CD4-positive, CD25-positive, alpha-beta regulatory T cell (primary cell): ENCODE results near the gene GPR142. TPM values are rescaled to one million over a fixed set of nuclear protein-coding genes. Genes with fewer than 3 reads are reported as not detected.

Source experiments
- ATAC-seq, 2 donors: fragments of 150-1000 bp; cut with Tn5 transposase; one replicate each; pipeline ENCODE4 v1.10.0; 2021; ENCODE audit warnings: low read depth in 2 of 2, moderate number of reproducible peaks in 2 of 2, moderate library complexity in 1 of 2
- DNase-seq, 3 donors: peaks; one replicate each; pipeline versions ENCODE4 v3.0.0 to v3.0.0-alpha.2; 2012 to 2022; ENCODE audit warnings: mixed read lengths in 1 of 3
- H3K27ac ChIP-seq: one replicate; pipeline ENCODE4 v1.7.0; 2013; ENCODE audit warnings: mild to moderate bottlenecking, low read length; ENCODE audit not compliant: insufficient read depth, poor library complexity, severe bottlenecking
- H3K27me3 ChIP-seq: one replicate; pipeline ENCODE4 v1.7.0; 2013; ENCODE audit warnings: low read length; ENCODE audit not compliant: control insufficient read depth, insufficient read depth
- H3K36me3 ChIP-seq: one replicate; pipeline ENCODE4 v1.7.0; 2013; ENCODE audit warnings: mild to moderate bottlenecking, low read length, moderate library complexity; ENCODE audit not compliant: control insufficient read depth, insufficient read depth
- H3K4me1 ChIP-seq: 2 replicates; pipeline ENCODE4 v1.7.0; 2013; ENCODE audit warnings: mild to moderate bottlenecking, low read length; ENCODE audit not compliant: insufficient read depth, control insufficient read depth, poor library complexity, severe bottlenecking
- H3K4me3 ChIP-seq: one replicate; pipeline ENCODE4 v1.7.0; 2013; ENCODE audit warnings: low read depth, mild to moderate bottlenecking, low read length, moderate library complexity
- H3K9me3 ChIP-seq, 2 experiments: 1 replicate in 1 of 2; 2 replicates in 1 of 2; pipeline ENCODE4 v1.7.0; 2013; ENCODE audit warnings: low read length in 2 of 2, mild to moderate bottlenecking in 1 of 2, moderate library complexity in 1 of 2; ENCODE audit not compliant: control insufficient read depth in 2 of 2
- H3K27ac Mint-ChIP-seq, 3 donors: one replicate each; pipeline ENCODE4 v1.8.0; 2020 to 2022; ENCODE audit warnings: mild to moderate bottlenecking in 3 of 3, mixed read lengths in 3 of 3, moderate library complexity in 2 of 3
- H3K27me3 Mint-ChIP-seq: one replicate; pipeline ENCODE4 v1.8.0; 2022; ENCODE audit warnings: mild to moderate bottlenecking, mixed read lengths
- H3K36me3 Mint-ChIP-seq: one replicate; pipeline ENCODE4 v1.8.0; 2020; ENCODE audit warnings: mixed read lengths
- H3K4me1 Mint-ChIP-seq, 4 donors: one replicate each; pipeline ENCODE4 v1.8.0; 2020 to 2022; ENCODE audit warnings: mixed read lengths in 4 of 4, mild to moderate bottlenecking in 1 of 4
- H3K4me3 Mint-ChIP-seq, 4 donors: one replicate each; pipeline ENCODE4 v1.8.0; 2020 to 2022; ENCODE audit warnings: mild to moderate bottlenecking in 4 of 4, mixed read lengths in 4 of 4, moderate library complexity in 3 of 4
- H3K9me3 Mint-ChIP-seq, 7 donors: one replicate each; pipeline ENCODE4 v1.8.0; 2020 to 2022; ENCODE audit warnings: mixed read lengths in 7 of 7, mild to moderate bottlenecking in 3 of 7, moderate library complexity in 2 of 7
- polyA plus RNA-seq, 4 donors: library from polyadenylated mRNA; unstranded; fragments of 300-500 nt; fragmentation: Illumina TruSeq; gene quantifications; one replicate each; pipeline ENCODE4 v1.2.3, GENCODE V29; 2021
- total RNA-seq: library from RNA; stranded (reverse); gene quantifications from one replicate; pipeline ENCODE4 v1.2.3, GENCODE V29; 2022

The GPR142 gene
- total and polyA plus RNA-seq, 5 donors from 2014 or later, result not detected

GRCh38 chr17:74385201-74385600, 17.9 kb downstream of the GPR142 start:
- no peak overlapping the region for H3K27ac ChIP-seq
- no peaks in the 10 kb centered on the region for H3K27me3 ChIP-seq
- no peaks in the 10 kb centered on the region for H3K36me3 ChIP-seq
- H3K36me3 Mint-ChIP-seq, result no peaks in the 10 kb centered on the region
- H3K9me3 Mint-ChIP-seq, result no peaks in the 10 kb centered on the region
- ATAC-seq (no peak), DNase-seq (no peak)
- no peak overlapping the region for H3K27ac Mint-ChIP-seq
- no peaks in the 10 kb centered on the region for H3K4me1 ChIP-seq
- peaks cover 7% of the 10 kb centered on the region for H3K27me3 Mint-ChIP-seq
- H3K4me3 Mint-ChIP-seq, result no peak overlapping the region
- peaks cover 0 to 3% (median 0%) of the 10 kb centered on the region in 4 donors for H3K4me1 Mint-ChIP-seq
- no peak overlapping the region for H3K4me3 ChIP-seq
- no peaks in the 10 kb centered on the region for H3K9me3 ChIP-seq

DNA sequence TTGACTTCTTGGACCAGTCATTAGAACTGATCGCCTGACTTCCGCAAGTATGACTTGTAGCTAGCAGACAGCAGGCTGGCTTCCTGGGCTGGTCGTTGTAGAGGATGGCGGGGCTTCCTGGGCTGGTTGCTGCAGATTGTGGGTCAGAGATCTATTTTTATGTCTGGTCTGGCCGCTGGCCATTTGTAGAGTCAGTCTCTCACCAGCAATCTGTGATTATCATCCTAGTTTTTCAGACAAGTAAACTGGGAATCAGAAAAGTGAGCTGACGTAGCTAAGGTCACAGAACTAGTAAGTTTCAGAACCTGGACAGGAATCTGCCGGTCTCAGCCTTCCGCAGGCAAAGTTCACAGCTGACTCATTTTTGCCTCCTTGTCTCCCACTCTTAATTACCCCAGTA, 19.1 kb downstream of the GPR142 start:
- H3K9me3 Mint-ChIP-seq, result no peaks in the 10 kb centered on the region
- no peaks in the 10 kb centered on the region for H3K36me3 Mint-ChIP-seq
- Histone ChIP-seq H3K9me3 (no peaks in the 10 kb centered on the region), H3K36me3 (no peaks in the 10 kb centered on the region), H3K27me3 (no peaks in the 10 kb centered on the region), H3K4me1 (no peaks in the 10 kb centered on the region), H3K4me3 (no peak overlapping the region), H3K27ac (no peak overlapping the region)
- H3K27ac Mint-ChIP-seq, result no peak overlapping the region
- no peak for DNase-seq
- H3K27me3 Mint-ChIP-seq, result peaks cover 14% of the 10 kb centered on the region
- no peak for ATAC-seq
- H3K4me3 Mint-ChIP-seq, result no peak overlapping the region
- no peaks in the 10 kb centered on the region for H3K4me1 Mint-ChIP-seq

DNA sequence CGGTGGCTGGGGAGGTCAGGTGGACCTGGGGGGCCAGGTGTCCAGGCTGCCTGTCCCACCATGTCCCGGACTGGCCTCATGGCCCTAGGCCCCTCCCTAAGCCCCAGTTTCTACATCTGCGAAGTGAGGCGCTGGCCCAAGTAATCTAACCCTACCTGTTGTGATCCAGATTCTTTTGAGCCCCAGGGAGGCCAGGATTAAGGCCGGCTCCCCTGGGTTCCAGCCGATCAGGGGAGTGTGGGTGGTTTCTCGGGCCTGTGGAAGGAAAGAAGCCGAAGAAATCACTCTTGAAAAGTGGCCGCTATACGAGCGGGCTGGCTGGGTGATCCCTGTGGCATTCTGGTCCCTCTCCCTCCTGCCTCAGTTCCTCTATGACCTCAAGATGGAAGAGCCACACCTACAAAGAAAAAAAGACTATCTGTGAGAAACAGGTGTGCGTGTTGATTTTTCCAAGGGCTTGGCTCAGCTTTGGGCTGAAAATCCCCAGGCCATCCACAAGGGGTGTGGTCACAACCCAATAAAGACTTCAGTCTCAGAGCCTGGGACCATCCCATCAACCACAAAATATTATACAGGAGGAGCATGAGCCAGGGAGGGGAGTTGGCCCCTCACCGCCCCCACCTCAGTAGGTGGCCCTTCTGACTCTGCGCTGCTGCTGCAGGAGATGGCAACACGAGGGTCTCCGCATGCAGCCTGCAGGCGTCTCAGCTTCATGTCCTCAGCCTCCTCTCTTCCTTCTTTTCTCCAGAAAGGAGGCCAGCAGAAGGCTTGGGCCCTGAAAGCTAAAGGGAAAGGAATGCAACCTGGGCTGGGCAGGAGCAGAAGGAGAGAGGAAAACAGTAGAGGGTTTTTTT, 20.3 kb downstream of the GPR142 start:
- Histone ChIP-seq H3K36me3 (no peaks in the 10 kb centered on the region), H3K27ac (no peak overlapping the region), H3K9me3 (no peaks in the 10 kb centered on the region), H3K4me1 (no peaks in the 10 kb centered on the region), H3K27me3 (no peaks in the 10 kb centered on the region), H3K4me3 (no peak overlapping the region)
- Mint-ChIP-seq H3K27me3 (peaks cover 17% of the 10 kb centered on the region), H3K4me3 (peak overlapping the region in 1 of 4 donors; percentile 51), H3K9me3 (no peaks in the 10 kb centered on the region), H3K4me1 (no peaks in the 10 kb centered on the region), H3K27ac (no peak overlapping the region), H3K36me3 (no peaks in the 10 kb centered on the region)
- ATAC-seq (no peak), DNase-seq (no peak)

DNA sequence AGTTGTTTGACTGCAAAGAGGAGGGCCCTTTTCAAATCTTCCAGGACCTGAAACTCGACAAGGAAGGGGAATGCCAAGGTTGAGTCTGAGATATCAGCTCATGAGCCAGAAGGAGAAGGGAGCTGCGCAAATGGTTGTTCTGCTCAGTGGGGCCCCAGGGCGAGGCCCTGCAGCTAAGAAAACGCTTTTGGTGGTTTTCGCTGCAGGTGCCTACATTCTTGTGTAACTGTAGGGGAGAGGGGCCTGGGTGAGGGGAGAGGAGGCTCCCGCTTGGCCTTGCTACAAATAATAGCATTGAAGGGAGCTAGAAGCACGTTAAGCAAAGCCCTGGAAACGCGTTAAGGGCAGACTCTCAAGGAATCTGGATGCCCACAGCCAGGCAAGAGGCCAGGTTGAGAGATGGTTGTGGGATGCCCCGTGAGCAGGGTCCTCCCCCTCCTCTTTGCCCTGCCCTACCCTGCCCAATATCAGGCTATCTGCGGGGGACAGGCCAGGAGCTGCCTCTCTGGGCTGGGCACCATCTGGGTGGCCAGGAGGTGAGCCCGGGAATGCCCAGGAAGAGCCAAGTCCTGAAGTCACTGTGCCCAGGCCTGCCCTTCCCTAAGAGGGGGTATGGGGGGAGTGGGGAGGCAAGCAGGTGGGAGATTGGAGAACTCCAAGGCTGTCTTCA, 21.9 kb downstream of the GPR142 start:
- Mint-ChIP-seq H3K4me3 (no peak overlapping the region), H3K27ac (peak overlapping the region in 1 of 3 donors; percentile 76), H3K36me3 (no peaks in the 10 kb centered on the region), H3K27me3 (peaks cover 17% of the 10 kb centered on the region), H3K4me1 (no peaks in the 10 kb centered on the region), H3K9me3 (peaks cover 0 to 3% (median 0%) of the 10 kb centered on the region in 7 donors)
- no peaks in the 10 kb centered on the region for H3K9me3 ChIP-seq
- no peak overlapping the region for H3K27ac ChIP-seq
- H3K4me1 ChIP-seq, result no peaks in the 10 kb centered on the region
- DNase-seq (no peak), ATAC-seq (no peak)
- H3K4me3 ChIP-seq, result no peak overlapping the region
- no peaks in the 10 kb centered on the region for H3K27me3 ChIP-seq
- no peaks in the 10 kb centered on the region for H3K36me3 ChIP-seq

- no peaks in the 10 kb centered on the region for H3K4me1 Mint-ChIP-seq
- Histone ChIP-seq H3K27me3 (no peaks in the 10 kb centered on the region), H3K4me3 (no peak overlapping the region), H3K36me3 (no peaks in the 10 kb centered on the region), H3K9me3 (no peaks in the 10 kb centered on the region), H3K4me1 (no peaks in the 10 kb centered on the region), H3K27ac (no peak overlapping the region)
- peaks cover 0 to 3% (median 0%) of the 10 kb centered on the region in 7 donors for H3K9me3 Mint-ChIP-seq
- H3K27ac Mint-ChIP-seq, result peak overlapping the region in 1 of 3 donors; percentile 23
- peaks cover 17% of the 10 kb centered on the region for H3K27me3 Mint-ChIP-seq
- H3K4me3 Mint-ChIP-seq, result no peak overlapping the region
- DNase-seq (no peak), ATAC-seq (no peak)
- no peaks in the 10 kb centered on the region for H3K36me3 Mint-ChIP-seq
These were observed 22.8 kb downstream of the GPR142 start for GRCh38 chr17:74389937-74390679.

DNA sequence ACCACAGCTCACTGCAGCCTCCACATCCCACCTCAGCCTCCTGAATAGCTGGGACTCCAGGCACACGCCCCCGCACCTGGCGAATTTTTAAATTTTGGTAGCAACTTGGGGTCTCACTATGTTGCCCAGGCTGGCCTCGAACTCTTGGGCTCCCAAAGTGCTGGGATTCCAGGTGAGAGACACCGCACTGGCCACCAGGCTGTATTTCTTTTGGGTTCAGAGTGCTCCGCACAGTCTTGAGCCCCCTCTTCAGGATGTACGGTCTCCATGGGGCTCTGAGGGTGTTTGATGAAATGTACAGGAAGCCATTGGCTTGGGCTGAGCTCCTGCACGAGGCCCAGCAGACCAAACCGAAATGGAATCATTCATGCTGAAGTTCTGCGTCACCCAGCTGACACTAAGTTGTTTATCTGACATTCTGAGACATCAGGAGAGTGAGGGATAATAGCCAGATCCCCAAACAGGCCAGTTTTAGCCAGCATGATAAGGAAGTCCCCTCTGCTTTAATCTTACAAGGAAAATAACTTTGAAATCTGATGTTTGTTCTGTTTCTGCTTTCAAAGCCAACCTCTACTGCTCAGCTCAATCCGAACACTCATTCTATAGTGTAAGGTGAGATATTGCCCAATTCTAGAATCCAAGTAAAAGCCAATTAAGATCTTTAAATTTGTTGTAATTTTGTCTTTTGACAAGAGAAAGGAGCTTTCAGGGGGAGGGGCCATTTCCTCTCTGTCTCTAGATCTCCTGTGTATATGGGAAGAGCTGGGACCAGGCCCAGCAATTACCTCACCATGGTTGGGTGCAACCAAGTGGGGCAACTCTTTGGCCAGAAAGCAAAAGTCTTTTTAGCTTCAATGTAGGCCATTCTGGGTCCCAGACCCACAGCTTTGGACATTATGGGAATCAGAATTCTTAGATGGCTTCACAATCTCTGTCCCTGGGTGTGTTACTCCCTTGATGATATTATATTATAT, 23.7 kb downstream of the GPR142 start:
- no peaks in the 10 kb centered on the region for H3K4me1 Mint-ChIP-seq
- Histone ChIP-seq H3K27me3 (no peaks in the 10 kb centered on the region), H3K27ac (no peak overlapping the region), H3K9me3 (no peaks in the 10 kb centered on the region), H3K4me1 (no peaks in the 10 kb centered on the region), H3K4me3 (no peak overlapping the region), H3K36me3 (no peaks in the 10 kb centered on the region)
- no peak overlapping the region for H3K4me3 Mint-ChIP-seq
- no peak overlapping the region for H3K27ac Mint-ChIP-seq
- H3K36me3 Mint-ChIP-seq, result no peaks in the 10 kb centered on the region
- DNase-seq (no peak), ATAC-seq (no peak)
- peaks cover 0 to 3% (median 0%) of the 10 kb centered on the region in 7 donors for H3K9me3 Mint-ChIP-seq
- H3K27me3 Mint-ChIP-seq, result peaks cover 17% of the 10 kb centered on the region

GRCh38 chr17:74391771-74392170, 24.5 kb downstream of the GPR142 start:
- Histone ChIP-seq H3K27ac (no peak overlapping the region), H3K27me3 (no peaks in the 10 kb centered on the region), H3K4me1 (no peaks in the 10 kb centered on the region), H3K4me3 (no peak overlapping the region), H3K36me3 (no peaks in the 10 kb centered on the region), H3K9me3 (no peaks in the 10 kb centered on the region)
- DNase-seq, result no peak
- Mint-ChIP-seq H3K4me3 (no peak overlapping the region), H3K4me1 (no peaks in the 10 kb centered on the region), H3K27me3 (peaks cover 12% of the 10 kb centered on the region), H3K9me3 (peaks cover 0 to 3% (median 0%) of the 10 kb centered on the region in 7 donors), H3K27ac (no peak overlapping the region), H3K36me3 (no peaks in the 10 kb centered on the region)
- no peak for ATAC-seq
